ENCODE measurements around the gene SLAMF1.

- no peak for TF ChIP-seq CTCF (IDR thresholded peaks at IDR 0.05)
- TF ChIP-seq POLR2A (IDR thresholded peaks at IDR 0.05): no peak
Observed at GRCh38 chr1:160633330-160633903, 13.4 kb downstream of the SLAMF1 start.

Measured in adrenal gland (tissue), 5 donors.